Loucy (cell line): Measurements from ENCODE around the gene MINK1.

Experiments used
- H2AFZ ChIP-seq: fragments of 200-600 bp; sonication (generic); 2 replicates; pipeline ENCODE4 v1.6.0; 2016; ENCODE audit warnings: antibody characterized with exemption, mild to moderate bottlenecking, low read length, moderate library complexity
- H3F3A ChIP-seq: fragments of 200-600 bp; 2 replicates; pipeline ENCODE4 v1.6.0; 2016; ENCODE audit warnings: antibody characterized with exemption, low read depth, mild to moderate bottlenecking
- H3K27me3 ChIP-seq: fragments of 200-600 bp; sonication (generic); 2 replicates; pipeline ENCODE4 v1.6.1; 2014; ENCODE audit warnings: low read length, mild to moderate bottlenecking; ENCODE audit not compliant: insufficient read depth, poor library complexity, severe bottlenecking
- H3K36me3 ChIP-seq: fragments of 200-600 bp; sonication (generic); 2 replicates; pipeline ENCODE4 v1.6.1; 2016; ENCODE audit warnings: low read length; ENCODE audit not compliant: insufficient read depth
- H3K4me1 ChIP-seq: fragments of 200-600 bp; sonication (generic); 2 replicates; pipeline ENCODE4 v1.5.1; 2014; ENCODE audit warnings: low read length, mild to moderate bottlenecking; ENCODE audit not compliant: insufficient read depth, poor library complexity, severe bottlenecking
- H3K4me2 ChIP-seq: fragments of 200-600 bp; sonication (generic); 2 replicates; pipeline ENCODE4 v1.6.0; 2014; ENCODE audit warnings: antibody characterized with exemption, low read length, low read depth, mild to moderate bottlenecking; ENCODE audit not compliant: poor library complexity, severe bottlenecking
- H3K4me3 ChIP-seq: fragments of 200-600 bp; sonication (generic); 2 replicates; pipeline ENCODE4 v1.5.1; 2014; ENCODE audit warnings: low read length, mild to moderate bottlenecking, mixed read lengths; ENCODE audit not compliant: poor library complexity, severe bottlenecking
- H3K79me2 ChIP-seq: fragments of 200-600 bp; sonication (generic); 2 replicates; pipeline ENCODE4 v1.6.1; 2014; ENCODE audit warnings: low read length; ENCODE audit not compliant: insufficient read depth
- H3K9ac ChIP-seq: fragments of 200-600 bp; sonication (generic); 2 replicates; pipeline ENCODE4 v1.6.0; 2014; ENCODE audit warnings: mild to moderate bottlenecking, low read depth, low read length, moderate library complexity; ENCODE audit not compliant: poor library complexity, severe bottlenecking
- H3K9me2 ChIP-seq: fragments of 200-600 bp; sonication (generic); replicated peaks from 2 replicates; pipeline ENCODE4 v1.6.1; 2016; ENCODE audit warnings: low read depth, low read length, mixed read lengths
- H3K9me3 ChIP-seq: fragments of 200-600 bp; sonication (generic); 2 replicates; pipeline ENCODE4 v1.6.1; 2014; ENCODE audit warnings: mild to moderate bottlenecking, antibody characterized with exemption, low read length, low read depth; ENCODE audit not compliant: insufficient read depth
- H4K20me1 ChIP-seq: fragments of 200-600 bp; sonication (generic); 2 replicates; pipeline ENCODE4 v1.6.0; 2014; ENCODE audit warnings: antibody characterized with exemption, low read length, mild to moderate bottlenecking; ENCODE audit not compliant: insufficient read depth, poor library complexity, severe bottlenecking
- CTCF ChIP-seq: fragments of 200-600 bp; sonication (generic); conservative IDR thresholded peaks from 2 replicates; pipeline ENCODE4 v1.5.1; 2014; ENCODE audit warnings: mild to moderate bottlenecking, antibody characterized with exemption, low read length
- EZH2phosphoT487 ChIP-seq: fragments of 200-600 bp; IDR thresholded peaks from 2 replicates; pipeline ENCODE4 v1.6.1; 2018; ENCODE audit warnings: antibody characterized with exemption, mild to moderate bottlenecking, moderate library complexity, borderline replicate concordance

Gene MINK1

GRCh38 chr17:4811471-4811870, 21.7 kb upstream of the MINK1 start:
- TF ChIP-seq CTCF (no peak), EZH2phosphoT487 (no peak)
- no peaks in the 10 kb centered on the region for H3K36me3 ChIP-seq
- peaks cover 11% of the 10 kb centered on the region for H3K27me3 ChIP-seq
- no peaks in the 10 kb centered on the region for H3K9me2 ChIP-seq
- no peak overlapping the region for H3K4me3 ChIP-seq
- H2AFZ ChIP-seq = no peak overlapping the region
- no peaks in the 10 kb centered on the region for H3F3A ChIP-seq
- no peak overlapping the region for H3K4me2 ChIP-seq
- no peak overlapping the region for H3K9ac ChIP-seq
- no peaks in the 10 kb centered on the region for H4K20me1 ChIP-seq
- no peaks in the 10 kb centered on the region for H3K9me3 ChIP-seq
- H3K4me1 ChIP-seq = peaks cover 4% of the 10 kb centered on the region
- no peaks in the 10 kb centered on the region for H3K79me2 ChIP-seq

- no peak for TF ChIP-seq CTCF
- TF ChIP-seq EZH2phosphoT487 = no peak
- H3K36me3 ChIP-seq = no peaks in the 10 kb centered on the region
Observed at GRCh38 chr17:4812690-4813089, 20.4 kb upstream of the MINK1 start.

DNA sequence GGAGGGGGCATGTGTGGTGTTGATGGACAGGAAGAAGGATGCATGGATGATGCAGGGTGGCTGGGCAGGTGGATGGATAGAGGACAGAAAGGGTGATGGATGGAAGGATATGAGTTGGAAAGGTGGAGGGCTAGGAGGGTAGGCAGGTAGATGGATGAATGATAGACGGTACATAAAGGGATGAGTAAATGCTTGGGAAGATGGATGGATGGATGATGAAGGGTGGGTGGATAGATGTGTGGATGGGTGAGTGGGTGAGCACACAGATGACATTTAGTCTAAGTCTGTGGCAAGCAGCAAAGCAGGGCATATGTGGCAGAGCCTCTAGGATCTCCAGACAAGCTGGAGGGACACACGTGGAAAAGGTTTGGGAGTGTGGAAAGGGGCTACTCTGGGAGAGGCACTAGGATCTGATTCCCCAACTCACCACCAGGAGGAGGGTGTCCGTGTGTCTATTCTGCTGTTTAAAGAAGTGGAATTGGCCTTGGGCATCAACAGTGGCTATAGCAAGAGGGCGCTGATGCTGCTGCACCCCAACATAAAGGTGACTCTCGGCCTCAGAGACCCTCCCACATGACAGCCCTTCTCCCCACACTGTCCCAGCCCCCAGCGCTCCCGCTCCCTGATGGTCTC, 18.0 kb upstream of the MINK1 start:
- Histone ChIP-seq H3K4me2 (no peak overlapping the region), H3K9ac (no peak overlapping the region), H3K9me2 (no peaks in the 10 kb centered on the region), H3F3A (no peaks in the 10 kb centered on the region), H2AFZ (no peak overlapping the region), H3K4me1 (no peaks in the 10 kb centered on the region), H3K79me2 (no peaks in the 10 kb centered on the region), H4K20me1 (no peaks in the 10 kb centered on the region), H3K36me3 (no peaks in the 10 kb centered on the region), H3K4me3 (no peak overlapping the region), H3K27me3 (no peaks in the 10 kb centered on the region), H3K9me3 (no peaks in the 10 kb centered on the region)
- TF ChIP-seq CTCF (no peak; the same call in 1 of the 2 replicates), EZH2phosphoT487 (no peak)

More at GRCh38 chr17:4812690-4813089, 20.4 kb upstream of the MINK1 start:
- H3K9ac ChIP-seq = no peak overlapping the region
- peaks cover 5% of the 10 kb centered on the region for H3K27me3 ChIP-seq
- H3K79me2 ChIP-seq = no peaks in the 10 kb centered on the region
- no peaks in the 10 kb centered on the region for H3F3A ChIP-seq
- no peak overlapping the region for H2AFZ ChIP-seq
- H4K20me1 ChIP-seq = no peaks in the 10 kb centered on the region
- H3K4me3 ChIP-seq = no peak overlapping the region
- H3K9me2 ChIP-seq = no peaks in the 10 kb centered on the region
- no peaks in the 10 kb centered on the region for H3K9me3 ChIP-seq
- no peaks in the 10 kb centered on the region for H3K4me1 ChIP-seq
- H3K4me2 ChIP-seq = no peak overlapping the region
